ENCODE measurements around the gene ANKRD13B. TPM values are rescaled to one million over a fixed set of nuclear protein-coding genes. Genes with fewer than 3 reads are reported as not detected.

The ANKRD13B gene
- total and polyA plus RNA-seq, 2 of the 13 experiments (the other 11 are each of a cell fraction or from before 2014, with no cell fraction given) = 1.7 to 1.8 TPM

- peak; percentile 57; the same call in 1 of the 2 replicates for TF ChIP-seq ARID5B (CRISPR knock-in tag; IDR thresholded peaks at IDR 0.05)
- TF ChIP-seq KDM2A (CRISPR knock-in tag; IDR thresholded peaks at IDR 0.05; ENCODE audit: borderline replicate concordance, low read depth) = peak; percentile 91
- no peak for TF ChIP-seq ZNF335 (CRISPR knock-in tag; IDR thresholded peaks at IDR 0.05)
- no peak for TF ChIP-seq CERS6 (CRISPR knock-in tag; IDR thresholded peaks at IDR 0.05)
- TF ChIP-seq ZMYM4 (CRISPR knock-in tag; IDR thresholded peaks at IDR 0.05) = peak; percentile 74; the same call in 1 of the 2 replicates
- TF ChIP-seq ZSCAN31 (CRISPR knock-in tag; IDR thresholded peaks at IDR 0.05; ENCODE audit: low read depth) = peak; percentile 23; the same call in 1 of the 2 replicates
- peak; percentile 85; the same call in 1 of the 2 replicates for TF ChIP-seq TERF1 (CRISPR knock-in tag; IDR thresholded peaks at IDR 0.05)
- TF ChIP-seq ZNF138 (CRISPR knock-in tag; IDR thresholded peaks at IDR 0.05; ENCODE audit: low read depth) = no peak
- TF ChIP-seq ZBTB37 (CRISPR knock-in tag; IDR thresholded peaks at IDR 0.05) = no peak
- TF ChIP-seq NPAS2 (CRISPR knock-in tag; IDR thresholded peaks at IDR 0.05; ENCODE audit: borderline replicate concordance) = no peak
- no peak for TF ChIP-seq CENPBD1 (CRISPR knock-in tag; IDR thresholded peaks at IDR 0.05; ENCODE audit: borderline replicate concordance, low read depth)
- TF ChIP-seq ZNF350 (CRISPR knock-in tag; IDR thresholded peaks at IDR 0.05; ENCODE audit: borderline replicate concordance, low read depth) = no peak
- TF ChIP-seq ZNF317 (CRISPR knock-in tag; IDR thresholded peaks at IDR 0.05) = no peak
- no peak for TF ChIP-seq ATM (IDR thresholded peaks at IDR 0.05; ENCODE audit: borderline replicate concordance)
- peak; percentile 63 for TF ChIP-seq AHR (CRISPR knock-in tag; IDR thresholded peaks at IDR 0.05)
- TF ChIP-seq ZNF280B (CRISPR knock-in tag; IDR thresholded peaks at IDR 0.05; ENCODE audit: borderline replicate concordance) = peak; percentile 40; the same call in 1 of the 2 replicates
- TF ChIP-seq XBP1 (CRISPR knock-in tag; IDR thresholded peaks at IDR 0.05) = no peak
- no peak for TF ChIP-seq ZFP62 (CRISPR knock-in tag; IDR thresholded peaks at IDR 0.05)
- TF ChIP-seq PLSCR1 (CRISPR knock-in tag; IDR thresholded peaks at IDR 0.05; ENCODE audit: borderline replicate concordance) = no peak
These were observed 20.5 kb downstream of the ANKRD13B start (continued) for GRCh38 chr17:29613352-29613837.

Measured in HepG2 (cell line).